Activated CD8-positive, alpha-beta T cell treated with anti-CD3 and anti-CD28 coated beads for 36 hours (primary cell): Measurements from ENCODE around the gene SBF2. TPM values are rescaled to one million over a fixed set of nuclear protein-coding genes. Genes with fewer than 3 reads are reported as not detected.
"Not testable (repeated sequence)": the region's sequence is repeated elsewhere in the genome, so short reads cannot be mapped to it uniquely, and the experiment has no call there.

Source experiments
- ATAC-seq: fragments of 200-7000 bp; cut with Tn5 transposase; one replicate; pipeline ENCODE4 v1.10.0; 2021; ENCODE audit warnings: mild to moderate bottlenecking, moderate library complexity
- CTCF ChIA-PET: fragments of 350-600 bp; sonication (Branson Sonifier 250); formaldehyde crosslinking; loops from one replicate; lab custom pipeline; 2021; ENCODE audit warnings: antibody characterized with exemption; lab: Charles Lee
- POLR2A ChIA-PET: fragments of 350-600 bp; sonication (Branson Sonifier 250); formaldehyde crosslinking; loops from one replicate; lab custom pipeline; 2021; ENCODE audit warnings: antibody characterized with exemption; lab: Charles Lee
- DNase-seq: peaks from one replicate; pipeline ENCODE4 v3.0.0-alpha.2; 2020
- H3K27ac Mint-ChIP-seq: one replicate; pipeline ENCODE4 v1.8.0; 2021; ENCODE audit warnings: mild to moderate bottlenecking, mixed read lengths
- H3K27me3 Mint-ChIP-seq: one replicate; pipeline ENCODE4 v1.8.0; 2021; ENCODE audit warnings: mixed read lengths
- H3K36me3 Mint-ChIP-seq: one replicate; pipeline ENCODE4 v1.8.0; 2021; ENCODE audit warnings: low read depth, mixed read lengths
- H3K4me1 Mint-ChIP-seq: one replicate; pipeline ENCODE4 v1.8.0; 2021; ENCODE audit warnings: low read depth, mixed read lengths
- H3K4me3 Mint-ChIP-seq: one replicate; pipeline ENCODE4 v1.8.0; 2021; ENCODE audit warnings: mild to moderate bottlenecking, moderate library complexity, mixed read lengths
- H3K9me3 Mint-ChIP-seq: one replicate; pipeline ENCODE4 v1.8.0; 2021; ENCODE audit warnings: mixed read lengths
- intact Hi-C: fragments of 100-400 bp; cut with micrococcal nuclease; formaldehyde crosslinking; loops from one replicate; pipeline ENCODE4 v1.10.0; 2022
- total RNA-seq, 2 experiments: library from RNA; stranded (reverse); gene quantifications; one replicate each; pipeline ENCODE4 v1.2.3, GENCODE V29; 2021
- TF ChIP-seq, protein P1 (sequence below): fragments of 200-600 bp; IDR thresholded peaks from one replicate; pipeline ENCODE4 v1.8.0; 2022; ENCODE audit warnings: antibody characterized with exemption, mild to moderate bottlenecking

SBF2 gene
- total RNA-seq, 2 experiments from 2014 or later = 10.0 to 11.0 TPM

GRCh38 chr11:10092426-10092825 is 201.6 kb downstream of the SBF2 start:
- ChIA-PET POLR2A (interaction anchor here (0.5 kb wide), 1 partner anchor 10 kb away, joined by 3 read pairs; no protein-coding TSS in a partner anchor), CTCF (no interaction called here)
- Mint-ChIP-seq H3K9me3 (no peaks in the 10 kb centered on the region), H3K36me3 (no peaks in the 10 kb centered on the region), H3K4me3 (no peak overlapping the region), H3K27me3 (no peaks in the 10 kb centered on the region), H3K27ac (no peak overlapping the region), H3K4me1 (peaks cover 14% of the 10 kb centered on the region)
- ATAC-seq (no peak), DNase-seq (no peak)
- TF ChIP-seq, protein P1, sequence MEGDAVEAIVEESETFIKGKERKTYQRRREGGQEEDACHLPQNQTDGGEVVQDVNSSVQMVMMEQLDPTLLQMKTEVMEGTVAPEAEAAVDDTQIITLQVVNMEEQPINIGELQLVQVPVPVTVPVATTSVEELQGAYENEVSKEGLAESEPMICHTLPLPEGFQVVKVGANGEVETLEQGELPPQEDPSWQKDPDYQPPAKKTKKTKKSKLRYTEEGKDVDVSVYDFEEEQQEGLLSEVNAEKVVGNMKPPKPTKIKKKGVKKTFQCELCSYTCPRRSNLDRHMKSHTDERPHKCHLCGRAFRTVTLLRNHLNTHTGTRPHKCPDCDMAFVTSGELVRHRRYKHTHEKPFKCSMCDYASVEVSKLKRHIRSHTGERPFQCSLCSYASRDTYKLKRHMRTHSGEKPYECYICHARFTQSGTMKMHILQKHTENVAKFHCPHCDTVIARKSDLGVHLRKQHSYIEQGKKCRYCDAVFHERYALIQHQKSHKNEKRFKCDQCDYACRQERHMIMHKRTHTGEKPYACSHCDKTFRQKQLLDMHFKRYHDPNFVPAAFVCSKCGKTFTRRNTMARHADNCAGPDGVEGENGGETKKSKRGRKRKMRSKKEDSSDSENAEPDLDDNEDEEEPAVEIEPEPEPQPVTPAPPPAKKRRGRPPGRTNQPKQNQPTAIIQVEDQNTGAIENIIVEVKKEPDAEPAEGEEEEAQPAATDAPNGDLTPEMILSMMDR = no peak
- intact Hi-C loops = no loop called here

DNA sequence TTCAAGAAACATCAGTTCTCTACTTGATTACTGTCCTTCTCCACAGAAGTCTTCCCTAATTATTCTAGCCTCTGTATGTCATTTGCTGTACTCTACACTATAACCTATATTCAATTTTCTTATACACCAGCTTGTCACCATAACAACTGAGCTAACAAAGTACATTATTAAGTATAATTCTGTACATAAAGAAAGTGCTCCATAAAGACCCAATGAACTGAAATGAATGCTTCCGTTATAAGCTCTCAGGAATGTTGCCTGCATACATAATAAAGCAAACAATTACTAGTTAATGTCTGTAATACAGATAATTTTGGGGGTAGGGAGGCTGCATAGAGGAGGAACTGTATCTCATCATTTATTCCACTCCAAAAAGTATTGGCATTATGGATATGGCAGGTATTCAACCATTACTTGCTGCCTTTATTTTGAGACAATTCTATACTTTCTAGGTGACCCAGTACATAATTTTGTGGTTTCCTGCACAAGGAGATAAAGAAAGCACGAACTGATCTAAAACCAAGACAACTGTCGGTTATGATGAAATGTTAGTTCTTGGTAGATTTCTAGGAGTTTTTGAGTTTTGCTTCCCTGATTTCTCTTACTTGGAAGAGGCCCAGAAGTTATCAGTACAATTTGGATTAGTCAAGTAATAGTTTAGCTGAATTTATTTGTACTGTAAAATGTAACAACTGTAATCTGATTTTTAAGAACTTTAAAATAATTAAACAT is 202.5 kb downstream of the SBF2 start:
- intact Hi-C loops = no loop called here
- TF ChIP-seq, protein P1 = no peak
- no peak for ATAC-seq
- CTCF ChIA-PET = interaction anchor here (1.8 kb wide), 1 partner anchor 15 kb away, joined by 6 read pairs; no protein-coding TSS in a partner anchor
- Mint-ChIP-seq H3K4me3 (no peak overlapping the region), H3K27me3 (no peaks in the 10 kb centered on the region), H3K27ac (no peak overlapping the region), H3K4me1 (peaks cover 14% of the 10 kb centered on the region), H3K9me3 (no peaks in the 10 kb centered on the region), H3K36me3 (no peaks in the 10 kb centered on the region)
- no peak for DNase-seq
- POLR2A ChIA-PET = interaction anchor here (0.5 kb wide), 1 partner anchor 9 kb away, joined by 3 read pairs; no protein-coding TSS in a partner anchor

DNA sequence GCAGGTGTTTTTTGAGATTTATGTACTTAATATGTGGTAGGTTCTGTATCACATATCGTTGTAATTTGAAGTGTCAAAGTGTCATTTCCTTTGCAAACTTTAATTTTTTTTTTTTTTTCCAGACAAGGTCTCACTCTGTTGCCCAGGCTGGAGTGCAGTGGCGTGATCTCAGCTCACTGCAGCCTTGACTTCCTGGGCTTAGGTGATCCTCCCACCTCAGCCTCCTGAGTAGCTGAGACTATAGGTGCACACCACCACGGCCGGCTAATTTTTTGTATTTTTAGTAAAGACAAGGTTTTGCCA is 206.1 kb downstream of the SBF2 start:
- POLR2A ChIA-PET, H3K36me3 Mint-ChIP-seq, H3K4me3 Mint-ChIP-seq, DNase-seq, CTCF ChIA-PET, H3K27me3 Mint-ChIP-seq, intact Hi-C loops, ATAC-seq, H3K27ac Mint-ChIP-seq: not testable (repeated sequence)
- peaks cover 15% of the 10 kb centered on the region for H3K9me3 Mint-ChIP-seq
- H3K4me1 Mint-ChIP-seq = peaks cover 14% of the 10 kb centered on the region

DNA sequence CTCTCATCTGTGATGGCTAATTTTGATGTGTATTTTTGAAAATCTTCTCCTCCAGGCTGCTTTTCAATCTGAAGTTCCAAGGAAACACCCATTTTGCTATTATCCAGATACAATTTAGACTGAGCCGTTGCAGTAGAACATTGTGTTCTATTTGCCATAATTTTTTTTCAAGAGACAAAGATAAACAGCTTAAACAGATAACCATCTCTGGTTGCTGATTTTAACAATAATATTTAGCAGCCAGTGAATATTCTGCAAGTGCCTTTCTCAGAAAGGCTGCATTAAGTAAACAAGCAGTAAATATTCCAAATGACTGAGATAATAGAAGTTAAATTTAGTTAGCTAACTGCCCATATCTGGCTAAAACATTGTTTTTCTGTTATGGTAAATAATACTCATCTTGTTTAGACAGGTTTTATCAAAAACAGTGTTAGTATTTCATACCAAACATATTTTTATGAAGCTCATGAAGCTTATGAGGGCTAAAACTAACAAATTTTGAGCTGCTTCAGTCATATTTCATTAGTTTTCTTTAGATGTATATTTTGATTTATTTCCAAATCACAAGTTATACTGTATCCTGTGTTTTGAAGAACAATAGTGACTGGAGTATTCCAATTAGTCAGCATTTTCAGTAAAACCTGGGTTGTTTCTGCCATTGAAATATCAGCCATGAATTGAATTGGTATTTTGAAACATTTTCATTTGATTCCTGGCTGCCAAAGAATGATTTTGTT is 206.7 kb downstream of the SBF2 start:
- ChIA-PET CTCF (interaction anchor here (1.5 kb wide), 1 partner anchor 11 kb away, joined by 8 read pairs; no protein-coding TSS in a partner anchor), POLR2A (no interaction called here)
- no peak for ATAC-seq
- H3K4me1 Mint-ChIP-seq = peaks cover 11% of the 10 kb centered on the region
- DNase-seq = no peak
- H3K27me3 Mint-ChIP-seq = no peaks in the 10 kb centered on the region
- no peak overlapping the region for H3K4me3 Mint-ChIP-seq
- TF ChIP-seq, protein P1 = no peak
- no peaks in the 10 kb centered on the region for H3K36me3 Mint-ChIP-seq
- H3K27ac Mint-ChIP-seq = no peak overlapping the region
- peaks cover 20% of the 10 kb centered on the region for H3K9me3 Mint-ChIP-seq
- intact Hi-C loops = no loop called here

DNA sequence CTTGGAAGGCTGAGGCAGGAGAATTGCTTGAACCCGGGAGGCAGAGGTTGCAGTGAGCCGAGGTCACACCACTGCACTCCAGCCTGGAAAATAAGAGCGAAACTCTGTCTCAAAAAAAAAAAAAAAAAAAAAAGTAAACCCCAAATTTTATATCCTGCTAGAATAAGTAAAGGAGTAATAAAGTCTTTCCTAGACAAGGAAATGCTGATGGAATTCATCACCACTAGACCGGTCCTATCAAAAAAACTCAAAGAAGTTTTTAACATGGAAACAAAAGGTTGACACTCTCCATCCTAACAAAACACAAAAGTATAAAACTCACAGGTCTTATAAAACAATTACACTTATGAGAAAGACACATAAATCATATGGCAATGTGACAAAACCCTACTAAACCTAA is 213.9 kb downstream of the SBF2 start:
- no peak for ATAC-seq
- H3K27me3 Mint-ChIP-seq = no peaks in the 10 kb centered on the region
- ChIA-PET POLR2A (no interaction called here), CTCF (no interaction called here)
- peaks cover 42% of the 10 kb centered on the region for H3K9me3 Mint-ChIP-seq
- peaks cover 7% of the 10 kb centered on the region for H3K36me3 Mint-ChIP-seq
- intact Hi-C loops = no loop called here
- TF ChIP-seq, protein P1 = no peak
- H3K27ac Mint-ChIP-seq = no peak overlapping the region
- no peaks in the 10 kb centered on the region for H3K4me1 Mint-ChIP-seq
- no peak overlapping the region for H3K4me3 Mint-ChIP-seq
- DNase-seq = no peak
